Activated B cell treated with CpG ODN at 0.5 μM for 24 hours (primary cell): ENCODE results near the gene UQCRQ. TPM values are rescaled to one million over a fixed set of nuclear protein-coding genes. Genes with fewer than 3 reads are reported as not detected.

Source experiments
- ATAC-seq: fragments of 200-7000 bp; cut with Tn5 transposase; one replicate; pipeline ENCODE4 v1.10.0; 2021; ENCODE audit warnings: low read depth, mild to moderate bottlenecking, moderate library complexity
- CTCF ChIA-PET: fragments of 350-600 bp; sonication (Branson Sonifier 250); formaldehyde crosslinking; loops from one replicate; lab custom pipeline; 2021; ENCODE audit warnings: antibody characterized with exemption; lab: Charles Lee
- POLR2A ChIA-PET: fragments of 350-600 bp; sonication (Branson Sonifier 250); formaldehyde crosslinking; loops from one replicate; lab custom pipeline; 2021; ENCODE audit warnings: antibody characterized with exemption; lab: Charles Lee
- DNase-seq: peaks from one replicate; pipeline ENCODE4 v3.0.0; 2022
- H3K27ac Mint-ChIP-seq: one replicate; pipeline ENCODE4 v1.8.0; 2020; ENCODE audit warnings: mixed read lengths
- H3K27me3 Mint-ChIP-seq: one replicate; pipeline ENCODE4 v1.8.0; 2021; ENCODE audit warnings: mixed read lengths
- H3K36me3 Mint-ChIP-seq: one replicate; pipeline ENCODE4 v1.8.0; 2021; ENCODE audit warnings: low read depth, mixed read lengths
- H3K4me1 Mint-ChIP-seq: one replicate; pipeline ENCODE4 v1.8.0; 2021; ENCODE audit warnings: mixed read lengths
- H3K4me3 Mint-ChIP-seq: one replicate; pipeline ENCODE4 v1.8.0; 2020; ENCODE audit warnings: mild to moderate bottlenecking, mixed read lengths
- H3K9me3 Mint-ChIP-seq: one replicate; pipeline ENCODE4 v1.8.0; 2020; ENCODE audit warnings: mixed read lengths
- intact Hi-C: fragments of 100-400 bp; cut with micrococcal nuclease; formaldehyde crosslinking; loops from one replicate; pipeline ENCODE4 v1.15.1; 2024
- total RNA-seq: library from RNA; stranded (reverse); gene quantifications from 2 replicates; pipeline ENCODE4 v1.2.3, GENCODE V29; 2022
- TF ChIP-seq, protein P1 (sequence below): fragments of 200-600 bp; IDR thresholded peaks from one replicate; pipeline ENCODE4 v1.8.0; 2022; ENCODE audit warnings: antibody characterized with exemption, mild to moderate bottlenecking

UQCRQ gene
- total RNA-seq, 1 donor from 2014 or later, result 197 TPM

DNA sequence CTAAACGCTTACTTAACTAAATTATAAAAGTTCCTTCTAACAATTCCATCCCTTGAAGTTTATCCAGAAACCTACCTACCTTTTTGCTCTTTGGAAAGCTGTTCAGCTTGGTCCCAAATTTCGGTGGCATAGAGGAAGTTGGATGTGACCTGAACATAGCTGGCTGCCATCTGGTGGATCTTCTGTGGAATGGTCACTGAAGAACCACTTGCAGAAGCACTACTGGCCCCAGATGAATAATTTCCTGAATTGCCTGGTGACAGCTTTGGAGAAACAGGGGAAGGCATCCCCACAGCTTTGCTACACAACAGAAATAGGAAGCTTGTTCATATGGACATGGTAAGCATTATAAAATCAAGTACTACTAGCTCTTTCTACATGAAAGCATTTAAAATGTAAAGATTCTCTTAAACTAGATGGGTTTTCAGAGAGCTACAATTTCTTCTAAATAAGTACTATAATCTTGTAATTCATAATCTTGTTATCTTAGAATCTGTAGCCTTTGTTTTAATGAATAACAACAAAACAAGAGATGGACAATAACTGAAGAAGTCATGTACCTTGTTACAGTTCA, 16.9 kb downstream of the UQCRQ start:
- intact Hi-C loops, result loop anchor here (1.0 to 10.0 kb wide), 5 partner anchors 17 to 498 kb away; partner anchors contain the start of genes GDF9, SHROOM1 and UQCRQ
- H3K36me3 Mint-ChIP-seq, result peaks cover 82% of the 10 kb centered on the region
- H3K9me3 Mint-ChIP-seq, result no peaks in the 10 kb centered on the region
- DNase-seq, result no peak
- no peak overlapping the region for H3K4me3 Mint-ChIP-seq
- CTCF ChIA-PET, result interaction anchor here (0.7 to 1.9 kb wide), 15 partner anchors 12 to 498 kb away, joined by 3 to 16 read pairs (median 4); partner anchors contain the start of gene SHROOM1
- peak overlapping the region; percentile 53 for H3K27ac Mint-ChIP-seq
- TF ChIP-seq, protein P1, sequence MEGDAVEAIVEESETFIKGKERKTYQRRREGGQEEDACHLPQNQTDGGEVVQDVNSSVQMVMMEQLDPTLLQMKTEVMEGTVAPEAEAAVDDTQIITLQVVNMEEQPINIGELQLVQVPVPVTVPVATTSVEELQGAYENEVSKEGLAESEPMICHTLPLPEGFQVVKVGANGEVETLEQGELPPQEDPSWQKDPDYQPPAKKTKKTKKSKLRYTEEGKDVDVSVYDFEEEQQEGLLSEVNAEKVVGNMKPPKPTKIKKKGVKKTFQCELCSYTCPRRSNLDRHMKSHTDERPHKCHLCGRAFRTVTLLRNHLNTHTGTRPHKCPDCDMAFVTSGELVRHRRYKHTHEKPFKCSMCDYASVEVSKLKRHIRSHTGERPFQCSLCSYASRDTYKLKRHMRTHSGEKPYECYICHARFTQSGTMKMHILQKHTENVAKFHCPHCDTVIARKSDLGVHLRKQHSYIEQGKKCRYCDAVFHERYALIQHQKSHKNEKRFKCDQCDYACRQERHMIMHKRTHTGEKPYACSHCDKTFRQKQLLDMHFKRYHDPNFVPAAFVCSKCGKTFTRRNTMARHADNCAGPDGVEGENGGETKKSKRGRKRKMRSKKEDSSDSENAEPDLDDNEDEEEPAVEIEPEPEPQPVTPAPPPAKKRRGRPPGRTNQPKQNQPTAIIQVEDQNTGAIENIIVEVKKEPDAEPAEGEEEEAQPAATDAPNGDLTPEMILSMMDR, result no peak
- no peaks in the 10 kb centered on the region for H3K27me3 Mint-ChIP-seq
- H3K4me1 Mint-ChIP-seq, result peaks cover 12% of the 10 kb centered on the region
- ATAC-seq, result peak; percentile 72
- POLR2A ChIA-PET, result interaction anchor here (0.9 to 1.2 kb wide), 2 partner anchors 17 to 53 kb away, joined by 5 to 6 read pairs; partner anchors contain the start of genes GDF9, SHROOM1 and UQCRQ

DNA sequence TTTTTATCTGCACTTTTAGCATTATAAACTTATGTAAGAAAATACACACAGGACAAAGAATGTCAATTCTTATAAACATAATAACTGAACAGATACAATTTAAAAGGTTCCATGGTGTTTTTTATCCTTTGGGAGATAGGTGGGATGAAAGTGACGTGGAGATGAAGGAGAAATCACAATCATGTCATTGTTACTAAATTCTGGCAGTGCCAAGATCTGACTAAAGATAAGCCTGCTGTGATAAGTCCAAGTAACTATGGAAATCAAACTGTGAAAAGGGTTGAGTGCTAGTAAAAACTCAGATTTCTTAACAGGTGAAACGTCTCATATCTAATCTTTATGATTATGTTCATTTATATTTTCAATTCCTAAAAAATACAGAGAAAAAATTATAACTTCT, 18.1 kb downstream of the UQCRQ start:
- Mint-ChIP-seq H3K27me3 (no peaks in the 10 kb centered on the region), H3K27ac (no peak overlapping the region), H3K4me1 (peaks cover 12% of the 10 kb centered on the region), H3K9me3 (no peaks in the 10 kb centered on the region), H3K36me3 (peaks cover 79% of the 10 kb centered on the region), H3K4me3 (no peak overlapping the region)
- TF ChIP-seq, protein P1, result no peak
- POLR2A ChIA-PET, result no interaction called here
- intact Hi-C loops, result loop anchor here (10.0 kb wide), 1 partner anchor 290 kb away; no protein-coding TSS in a partner anchor
- ATAC-seq, result no peak
- DNase-seq, result no peak
- CTCF ChIA-PET, result interaction anchor here (1.7 to 2.0 kb wide), 4 partner anchors 54 to 498 kb away, joined by 4 to 8 read pairs (median 7); partner anchors contain the start of gene SHROOM1

GRCh38 chr5:132886064-132886823, 19.8 kb downstream of the UQCRQ start:
- H3K27ac Mint-ChIP-seq, result peak overlapping the region; percentile 62
- ATAC-seq (peak; percentile 72), DNase-seq (no peak)
- no peaks in the 10 kb centered on the region for H3K27me3 Mint-ChIP-seq
- intact Hi-C loops, result loop anchor here (10.0 kb wide), 1 partner anchor 291 kb away; no protein-coding TSS in a partner anchor
- CTCF ChIA-PET, result interaction anchor here (0.7 to 2.0 kb wide), 2 partner anchors 132 to 500 kb away, joined by 3 to 4 read pairs; no protein-coding TSS in a partner anchor
- H3K4me1 Mint-ChIP-seq, result peaks cover 12% of the 10 kb centered on the region
- H3K9me3 Mint-ChIP-seq, result no peaks in the 10 kb centered on the region
- POLR2A ChIA-PET, result interaction anchor here (0.5 kb wide), 1 partner anchor 53 kb away, joined by 5 read pairs; no protein-coding TSS in a partner anchor
- H3K4me3 Mint-ChIP-seq, result no peak overlapping the region
- peaks cover 73% of the 10 kb centered on the region for H3K36me3 Mint-ChIP-seq
- TF ChIP-seq, protein P1, result no peak

DNA sequence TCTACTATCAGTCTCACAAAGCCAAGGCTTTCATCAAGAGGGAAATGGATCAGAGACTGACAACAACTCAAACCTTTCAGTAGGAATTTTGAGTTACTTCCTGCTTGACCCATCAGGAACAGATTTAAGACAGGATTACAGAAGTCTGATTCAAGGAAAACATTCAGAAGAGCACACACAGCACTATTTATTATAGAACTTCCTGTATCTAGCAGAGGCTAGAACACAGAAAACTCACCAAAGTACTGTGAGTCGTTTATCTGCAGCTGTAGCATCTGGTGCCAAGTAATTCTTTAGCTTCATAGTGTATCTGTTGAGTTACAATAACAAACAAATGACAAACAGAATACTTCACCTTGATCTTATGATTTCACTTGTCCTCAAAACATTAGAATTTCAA, 20.8 kb downstream of the UQCRQ start:
- H3K36me3 Mint-ChIP-seq, result peaks cover 77% of the 10 kb centered on the region
- TF ChIP-seq, protein P1, result no peak
- ChIA-PET POLR2A (no interaction called here), CTCF (no interaction called here)
- ATAC-seq (no peak), DNase-seq (no peak)
- intact Hi-C loops, result loop anchor here (10.0 kb wide), 1 partner anchor 292 kb away; no protein-coding TSS in a partner anchor
- peaks cover 12% of the 10 kb centered on the region for H3K4me1 Mint-ChIP-seq
- H3K27me3 Mint-ChIP-seq, result no peaks in the 10 kb centered on the region
- no peak overlapping the region for H3K4me3 Mint-ChIP-seq
- no peaks in the 10 kb centered on the region for H3K9me3 Mint-ChIP-seq
- no peak overlapping the region for H3K27ac Mint-ChIP-seq
